GM21528 (cell line): ENCODE measurements around the gene PXK.
"Not testable (repeated sequence)": the region's sequence is repeated elsewhere in the genome, so short reads cannot be mapped to it uniquely, and the experiment has no call there.

Source experiments
- ATAC-seq: cut with Tn5 transposase; IDR thresholded peaks from one replicate; pipeline ENCODE4 v1.9.1; 2021; ENCODE audit warnings: mild to moderate bottlenecking, moderate library complexity; ENCODE audit not compliant: unreplicated experiment, low FRiP score

The PXK gene

DNA sequence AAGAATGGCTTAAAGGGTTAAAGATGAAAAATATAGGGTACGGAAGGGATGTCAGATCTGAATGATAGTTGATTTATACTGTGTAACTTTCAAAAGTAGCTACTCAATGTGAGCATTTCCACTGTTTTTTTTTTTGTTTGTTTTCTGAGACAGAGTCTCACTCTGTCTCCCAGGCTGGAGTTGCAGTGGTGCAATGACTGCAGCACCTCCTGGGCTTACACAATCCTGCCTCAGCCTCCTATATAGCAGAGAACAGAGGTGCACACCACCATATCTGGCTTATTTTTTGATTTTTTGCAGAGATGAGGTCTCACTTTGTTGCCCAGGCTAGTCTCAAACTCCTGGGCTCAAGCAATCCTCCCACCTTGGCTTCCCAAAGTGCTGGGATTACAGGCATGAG is 9.9 kb upstream of the PXK start:
- ATAC-seq = no peak

GRCh38 chr3:58323529-58324390 is 8.9 kb upstream of the PXK start:
- ATAC-seq = no peak

GRCh38 chr3:58324391-58325390 is 8.0 kb upstream of the PXK start:
- no peak for ATAC-seq

DNA sequence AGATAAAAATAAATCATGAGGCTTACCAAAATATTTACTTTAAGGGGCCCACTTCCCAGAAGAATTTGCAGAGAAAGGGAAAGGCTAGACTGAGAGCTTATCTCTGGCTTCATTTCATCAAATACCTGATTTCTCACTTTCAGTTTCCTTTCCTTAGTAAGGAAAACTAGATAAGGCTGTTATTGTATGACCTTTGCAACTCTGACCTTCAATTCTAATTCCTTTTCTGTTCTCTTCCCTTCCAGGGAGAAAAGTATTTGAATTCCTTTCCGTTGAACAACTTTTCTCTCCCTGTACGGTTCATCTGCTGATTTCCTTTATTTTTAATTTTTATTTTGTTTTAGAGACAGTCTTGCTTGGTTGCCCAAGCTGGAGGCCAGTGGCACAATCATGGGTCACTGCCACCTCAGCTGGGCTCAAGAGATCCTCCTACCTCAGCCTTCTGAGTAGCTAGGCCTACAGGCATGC is 7.1 kb upstream of the PXK start:
- no peak for ATAC-seq

- no peak for ATAC-seq
These were observed 6.3 kb upstream of the PXK start for GRCh38 chr3:58326267-58326900.

DNA sequence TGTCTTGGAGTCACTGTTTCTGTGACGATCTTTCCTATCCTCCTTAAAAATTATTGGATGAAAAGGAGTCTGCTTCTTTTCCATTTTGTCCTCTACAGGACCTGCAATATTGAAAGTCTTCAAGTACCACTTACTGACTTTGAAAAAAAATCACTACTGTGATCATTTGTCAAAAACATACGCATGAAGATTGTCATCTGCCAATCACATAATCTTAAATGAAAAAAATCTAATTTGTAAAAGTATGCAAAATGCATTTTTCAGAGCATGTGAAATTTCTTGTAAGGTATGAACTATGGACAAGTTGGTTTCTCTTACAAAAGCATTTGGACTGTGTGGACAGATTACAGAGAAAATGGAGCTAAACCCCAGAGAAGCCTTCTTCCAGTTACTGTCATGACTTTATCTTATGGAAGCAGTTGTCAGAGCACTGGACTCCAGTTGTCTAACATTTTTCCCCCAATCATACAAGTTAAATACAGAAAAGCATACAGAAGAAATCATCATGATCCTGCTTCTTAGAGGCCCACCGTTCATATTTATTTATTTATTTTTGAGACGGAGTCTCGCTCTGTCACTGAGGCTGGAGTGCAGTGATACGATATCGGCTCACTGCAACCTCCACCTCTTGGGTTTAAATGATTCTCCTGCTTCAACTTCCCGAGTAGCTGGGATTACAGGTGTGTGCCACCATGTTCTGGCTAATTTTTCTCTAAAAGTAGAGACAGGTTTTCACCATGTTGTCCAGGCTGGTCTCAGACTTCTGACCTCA is 3.4 kb upstream of the PXK start:
- ATAC-seq = no peak

GRCh38 chr3:58329922-58330413 is 2.7 kb upstream of the PXK start:
- ATAC-seq = no peak

DNA sequence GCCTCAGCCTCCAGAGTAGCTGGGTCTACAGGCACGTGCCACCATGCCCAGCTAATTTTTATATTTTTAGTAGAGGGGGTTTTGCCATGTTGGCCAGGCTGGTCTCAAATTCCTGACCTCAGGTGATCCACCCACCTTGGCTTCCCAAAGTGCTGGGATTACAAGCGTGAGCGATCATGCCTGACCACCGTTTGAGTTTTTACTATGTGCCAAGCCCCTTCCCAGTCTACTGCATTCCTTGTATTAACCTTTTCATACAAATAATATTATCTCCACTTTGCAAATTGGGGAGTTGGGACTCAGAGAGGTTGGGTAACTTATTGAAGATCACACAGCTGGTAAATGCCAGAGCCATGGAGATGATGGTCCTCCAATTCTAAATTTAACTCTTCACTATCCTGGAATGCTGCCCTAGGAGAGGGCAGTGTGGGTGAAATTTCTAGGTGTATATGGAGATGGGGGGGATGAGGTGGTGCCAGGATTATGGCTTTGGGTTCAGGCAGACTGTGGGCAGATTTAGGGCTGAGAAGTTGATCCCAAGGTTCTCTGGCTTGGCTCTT is 1.0 kb upstream of the PXK start:
- ATAC-seq = no peak

GRCh38 chr3:58333206-58334012 is 717 bp downstream of the PXK start:
- ATAC-seq = peak; percentile 42

DNA sequence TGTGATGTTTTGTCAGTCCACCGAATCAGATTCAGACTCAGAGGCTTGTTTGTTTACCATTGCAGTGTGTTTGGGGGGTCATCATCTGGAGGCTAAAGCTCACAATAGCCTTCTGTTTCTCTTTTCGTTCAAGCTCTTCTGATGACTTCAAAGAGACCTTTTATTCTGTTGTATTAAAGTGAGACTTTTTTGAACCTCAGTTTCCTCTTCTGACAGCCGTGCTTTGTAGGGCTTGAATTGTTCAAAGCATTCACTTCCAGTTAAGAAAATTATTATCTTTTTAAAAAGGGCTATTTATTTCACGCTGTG is 1.3 kb downstream of the PXK start:
- no peak for ATAC-seq

DNA sequence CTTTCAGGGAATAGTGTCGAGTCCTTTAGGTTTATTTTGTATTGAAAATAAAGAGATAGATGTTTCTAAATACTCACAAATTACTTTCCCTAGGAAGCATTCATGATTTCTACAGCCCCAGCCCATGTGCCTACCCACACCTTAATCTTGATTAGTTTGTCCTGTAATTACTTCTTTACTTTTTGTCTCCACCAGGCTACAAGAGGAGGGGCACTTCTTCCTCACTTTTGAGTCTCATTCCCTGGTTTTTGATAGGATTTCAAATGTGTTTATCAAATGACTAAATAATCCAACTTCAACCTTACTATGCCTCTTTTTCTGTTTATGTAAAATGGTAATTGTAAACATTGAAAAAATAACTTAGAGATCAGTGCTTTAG is 1.8 kb downstream of the PXK start:
- no peak for ATAC-seq

GRCh38 chr3:58335652-58335947 is 2.9 kb downstream of the PXK start:
- ATAC-seq = no peak

DNA sequence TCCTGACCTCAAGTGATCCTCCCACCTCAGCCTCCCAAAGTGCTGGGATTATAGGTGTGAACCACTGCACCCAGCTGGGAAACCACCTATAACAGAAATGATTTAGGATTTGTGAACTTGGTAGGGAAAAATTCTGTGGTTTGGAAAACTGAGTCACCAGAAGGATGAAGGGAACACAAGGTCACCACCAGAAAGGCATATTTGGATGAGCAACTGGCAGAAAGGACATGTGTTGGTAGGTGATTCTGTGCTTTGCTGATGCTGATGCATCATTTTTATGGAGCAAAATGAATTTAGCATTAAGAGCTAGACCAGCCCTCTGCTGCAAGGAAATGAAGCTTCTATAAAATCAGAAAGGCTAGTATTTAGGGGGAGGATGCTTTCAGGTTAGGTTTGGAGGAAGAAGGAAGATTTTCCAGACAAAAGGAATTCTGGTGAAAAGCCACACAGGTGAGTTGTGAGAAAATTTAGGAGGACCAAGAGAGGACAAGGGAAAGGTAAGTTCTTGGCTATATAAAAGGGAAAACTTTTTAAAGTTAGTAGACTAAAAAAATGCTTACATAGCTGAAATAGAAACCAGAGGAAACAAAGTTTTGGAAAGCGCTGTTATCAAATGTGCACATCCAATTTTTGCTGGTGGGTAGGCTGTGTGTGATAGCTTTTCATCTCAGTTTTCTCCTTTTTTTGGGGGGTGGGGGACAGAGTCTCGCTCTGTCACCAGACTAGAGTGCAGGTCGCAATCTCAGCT is 3.6 kb downstream of the PXK start:
- ATAC-seq = no peak

GRCh38 chr3:58337190-58337589 is 4.5 kb downstream of the PXK start:
- no peak for ATAC-seq

GRCh38 chr3:58339146-58339545 is 6.5 kb downstream of the PXK start:
- ATAC-seq = not testable (repeated sequence)

DNA sequence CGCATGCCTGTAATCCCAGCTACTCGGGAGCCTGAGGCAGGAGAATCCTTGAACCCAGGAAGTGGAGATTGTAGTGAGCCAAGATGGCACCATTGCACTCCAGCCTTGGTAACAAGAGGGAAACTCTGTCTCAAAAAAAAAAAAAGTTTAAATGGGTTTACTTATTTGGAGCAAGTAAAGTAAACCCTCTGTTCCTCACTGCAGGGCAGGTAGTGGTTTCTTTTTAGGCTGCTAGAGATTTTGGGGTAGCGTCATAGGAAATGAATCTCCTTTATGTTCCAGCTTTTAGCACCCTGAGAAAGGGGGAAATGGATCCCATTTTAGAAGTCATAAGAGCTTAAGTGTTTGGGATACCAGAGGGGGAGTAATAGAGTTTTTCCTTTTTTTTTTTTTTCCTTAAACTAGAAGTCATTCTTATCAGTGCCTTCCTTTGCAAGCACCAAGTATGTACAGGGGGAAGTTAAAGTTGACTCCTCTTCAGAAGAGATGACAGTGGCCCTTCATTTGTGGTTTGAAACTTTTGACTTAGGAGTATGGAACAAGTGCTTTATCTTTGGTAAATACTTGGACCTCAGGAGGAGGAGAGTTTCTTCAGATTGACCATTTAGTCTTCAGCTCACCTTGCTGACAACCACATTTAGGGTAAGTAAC is 8.0 kb downstream of the PXK start:
- ATAC-seq = no peak

DNA sequence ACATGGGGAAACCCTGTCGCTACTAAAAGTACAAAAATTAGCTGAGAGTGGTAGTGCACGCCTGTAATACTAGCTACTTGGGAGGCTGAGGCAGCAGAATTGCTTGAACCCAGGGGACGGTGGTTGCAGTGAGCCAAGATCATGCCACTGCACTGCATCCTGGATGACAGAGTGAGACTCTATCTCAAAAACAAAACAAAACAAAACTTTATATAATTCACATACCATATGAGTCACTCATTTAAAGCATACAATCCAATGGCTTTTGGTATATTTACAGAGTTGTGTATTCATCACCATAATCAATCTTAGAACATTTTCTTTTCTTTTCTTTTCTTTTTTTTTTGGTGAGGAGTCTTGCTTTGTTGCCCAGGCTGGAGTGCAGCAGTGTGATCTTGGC is 8.7 kb downstream of the PXK start:
- ATAC-seq = no peak

GRCh38 chr3:58342676-58343075 is 10.0 kb downstream of the PXK start:
- ATAC-seq = no peak
